ENCODE measurements around the gene FIG4. TPM values are rescaled to one million over a fixed set of nuclear protein-coding genes. Genes with fewer than 3 reads are reported as not detected.
"Not testable (repeated sequence)": the region's sequence is repeated elsewhere in the genome, so short reads cannot be mapped to it uniquely, and the experiment has no call there.

The FIG4 gene
- total RNA-seq, 1 donor from 2014 or later = 8.0 TPM

DNA sequence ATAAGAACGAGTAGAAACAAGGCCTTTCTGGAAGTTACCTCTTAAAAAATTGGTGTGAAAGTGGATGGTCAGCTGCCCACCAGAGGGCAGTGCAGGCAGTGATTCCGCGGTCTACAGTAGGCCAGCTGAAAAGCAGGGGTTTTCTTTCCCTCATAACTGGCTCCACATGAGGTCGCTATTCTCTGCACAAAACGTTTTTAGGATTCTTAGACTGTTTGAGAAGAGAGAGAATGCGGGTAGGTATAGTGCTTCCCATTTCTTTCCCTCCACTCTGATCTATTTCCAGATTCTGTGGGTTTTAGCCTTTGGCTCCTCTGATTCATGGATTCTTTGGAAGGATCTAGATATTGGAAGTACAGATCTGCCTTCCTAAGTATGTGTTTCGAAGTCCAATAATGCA lies 14.2 kb downstream of the FIG4 start:
- peak; percentile 77 for DNase-seq
- Histone ChIP-seq H3K4me3 (no peak overlapping the region), H3K9me3 (replicated peaks) (peaks cover 17% of the 10 kb centered on the region), H3K27ac (replicated peaks) (no peak overlapping the region), H3K36me3 (no peaks in the 10 kb centered on the region), H3K4me1 (peaks cover 25% of the 10 kb centered on the region), H3K27me3 (ENCODE audit: low read depth) (no peaks in the 10 kb centered on the region)
- TF ChIP-seq, protein P1, sequence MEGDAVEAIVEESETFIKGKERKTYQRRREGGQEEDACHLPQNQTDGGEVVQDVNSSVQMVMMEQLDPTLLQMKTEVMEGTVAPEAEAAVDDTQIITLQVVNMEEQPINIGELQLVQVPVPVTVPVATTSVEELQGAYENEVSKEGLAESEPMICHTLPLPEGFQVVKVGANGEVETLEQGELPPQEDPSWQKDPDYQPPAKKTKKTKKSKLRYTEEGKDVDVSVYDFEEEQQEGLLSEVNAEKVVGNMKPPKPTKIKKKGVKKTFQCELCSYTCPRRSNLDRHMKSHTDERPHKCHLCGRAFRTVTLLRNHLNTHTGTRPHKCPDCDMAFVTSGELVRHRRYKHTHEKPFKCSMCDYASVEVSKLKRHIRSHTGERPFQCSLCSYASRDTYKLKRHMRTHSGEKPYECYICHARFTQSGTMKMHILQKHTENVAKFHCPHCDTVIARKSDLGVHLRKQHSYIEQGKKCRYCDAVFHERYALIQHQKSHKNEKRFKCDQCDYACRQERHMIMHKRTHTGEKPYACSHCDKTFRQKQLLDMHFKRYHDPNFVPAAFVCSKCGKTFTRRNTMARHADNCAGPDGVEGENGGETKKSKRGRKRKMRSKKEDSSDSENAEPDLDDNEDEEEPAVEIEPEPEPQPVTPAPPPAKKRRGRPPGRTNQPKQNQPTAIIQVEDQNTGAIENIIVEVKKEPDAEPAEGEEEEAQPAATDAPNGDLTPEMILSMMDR (IDR thresholded peaks at IDR 0.05; ENCODE audit: borderline replicate concordance) = peak; percentile 99
- intact Hi-C loops (cut with micrococcal nuclease) = loop anchor here (5.0 kb wide), 1 partner anchor 332 kb away; no protein-coding TSS in a partner anchor

DNA sequence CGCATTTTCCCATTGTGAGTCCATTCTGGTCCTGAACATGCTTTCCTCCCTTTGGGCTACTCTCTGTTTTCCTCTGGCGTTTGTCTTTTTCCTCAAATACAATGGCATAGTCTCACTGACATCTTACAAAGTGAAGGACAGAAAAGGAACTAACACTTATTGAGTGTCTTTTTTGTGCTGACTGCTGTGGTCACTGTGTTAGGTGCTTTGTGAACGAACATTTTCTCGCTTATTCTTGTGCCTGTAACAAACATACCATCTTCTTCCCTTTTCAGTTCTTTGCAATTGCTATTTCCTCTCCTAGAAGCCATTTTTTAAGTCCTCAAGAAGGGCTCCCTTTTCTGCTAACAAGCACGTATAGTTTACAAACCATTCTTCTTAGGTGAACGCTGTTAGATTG lies 15.4 kb downstream of the FIG4 start:
- intact Hi-C loops (cut with micrococcal nuclease) = loop anchor here (5.0 kb wide), 1 partner anchor 331 kb away; no protein-coding TSS in a partner anchor
- no peak overlapping the region for H3K27ac ChIP-seq (replicated peaks)
- H3K36me3 ChIP-seq = no peaks in the 10 kb centered on the region
- no peak overlapping the region for H3K4me3 ChIP-seq
- no peak for DNase-seq
- peaks cover 24% of the 10 kb centered on the region for H3K4me1 ChIP-seq
- TF ChIP-seq, protein P1 (IDR thresholded peaks at IDR 0.05; ENCODE audit: borderline replicate concordance) = no peak
- no peaks in the 10 kb centered on the region for H3K27me3 ChIP-seq (ENCODE audit: low read depth)
- H3K9me3 ChIP-seq (replicated peaks) = peaks cover 17% of the 10 kb centered on the region

DNA sequence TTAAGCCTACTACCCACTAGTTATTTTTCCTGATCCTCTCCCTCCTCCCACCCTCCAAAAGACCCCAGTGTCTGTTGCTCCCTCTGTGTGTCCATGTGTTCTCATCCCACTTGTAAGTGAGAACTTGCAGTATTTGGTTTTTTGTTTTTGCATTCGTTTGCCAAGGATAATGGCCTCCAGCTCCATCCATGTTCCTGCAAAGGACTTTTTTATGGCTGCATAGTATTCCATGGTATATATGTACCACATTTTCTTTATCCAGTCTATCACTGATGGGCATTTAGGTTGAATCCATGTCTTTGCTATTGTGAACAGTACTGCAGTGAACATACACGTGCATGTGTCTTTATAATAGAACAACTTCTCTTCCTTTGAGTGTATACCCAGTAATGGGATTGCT lies 17.0 kb downstream of the FIG4 start:
- not testable (repeated sequence) for H3K27ac ChIP-seq (replicated peaks); H3K4me3 ChIP-seq; H3K27me3 ChIP-seq (ENCODE audit: low read depth); H3K36me3 ChIP-seq; DNase-seq
- intact Hi-C loops (cut with micrococcal nuclease) = loop anchor here (5.0 kb wide), 1 partner anchor 329 kb away; no protein-coding TSS in a partner anchor
- H3K4me1 ChIP-seq = peaks cover 12% of the 10 kb centered on the region
- H3K9me3 ChIP-seq (replicated peaks) = peaks cover 17% of the 10 kb centered on the region

DNA sequence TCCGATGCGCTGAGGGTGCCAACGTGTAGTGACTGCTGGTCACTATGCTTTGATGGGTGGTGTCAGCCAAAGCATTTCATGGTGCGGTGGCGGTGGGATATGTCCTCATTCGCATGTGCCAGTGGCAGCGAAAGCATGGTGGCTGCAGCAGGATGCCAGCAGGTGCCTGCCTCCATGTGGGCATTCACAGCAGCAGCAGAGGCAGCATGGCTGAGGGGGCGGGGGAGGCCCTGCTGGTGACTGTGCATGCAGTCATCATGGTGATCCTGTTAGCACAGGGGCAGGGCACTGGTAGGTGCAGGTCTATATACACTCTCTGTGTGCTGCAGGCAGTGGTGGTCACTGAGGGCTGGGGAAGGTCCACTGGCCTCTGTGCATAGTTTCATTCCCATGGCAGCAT lies 22.0 kb downstream of the FIG4 start:
- H3K36me3 ChIP-seq = peaks cover 10% of the 10 kb centered on the region
- H3K27ac ChIP-seq (replicated peaks) = no peak overlapping the region
- no peaks in the 10 kb centered on the region for H3K4me1 ChIP-seq
- H3K27me3 ChIP-seq (ENCODE audit: low read depth) = no peaks in the 10 kb centered on the region
- H3K4me3 ChIP-seq = no peak overlapping the region
- intact Hi-C loops (cut with micrococcal nuclease) = loop anchor here (10.0 kb wide), 1 partner anchor 72 kb away; no protein-coding TSS in a partner anchor
- peaks cover 16% of the 10 kb centered on the region for H3K9me3 ChIP-seq (replicated peaks)
- no peak for DNase-seq
- TF ChIP-seq, protein P1 (IDR thresholded peaks at IDR 0.05; ENCODE audit: borderline replicate concordance) = no peak

DNA sequence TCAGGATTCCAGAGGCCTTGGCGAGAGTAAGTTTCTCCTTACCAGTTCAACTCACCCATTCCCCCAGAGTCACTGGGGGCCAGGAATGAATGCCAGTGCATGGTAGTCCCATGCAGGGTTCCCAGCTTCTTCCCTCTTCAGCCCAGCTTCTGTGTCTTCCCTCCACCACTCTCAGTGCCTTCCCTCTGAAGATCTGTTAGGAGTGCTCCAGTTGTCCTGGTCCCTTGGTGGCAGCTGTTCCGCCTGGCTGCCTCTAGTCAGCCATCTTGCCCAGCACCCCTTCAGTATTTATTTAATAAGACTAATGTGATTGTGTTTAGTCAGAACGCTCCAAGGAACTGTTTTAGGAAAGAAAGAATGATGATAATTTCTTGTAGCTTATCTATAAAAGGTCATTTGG lies 23.1 kb downstream of the FIG4 start:
- Histone ChIP-seq H3K4me3 (no peak overlapping the region), H3K27me3 (ENCODE audit: low read depth) (no peaks in the 10 kb centered on the region), H3K4me1 (no peaks in the 10 kb centered on the region), H3K9me3 (replicated peaks) (peaks cover 5% of the 10 kb centered on the region), H3K27ac (replicated peaks) (no peak overlapping the region), H3K36me3 (peaks cover 19% of the 10 kb centered on the region)
- TF ChIP-seq, protein P1 (IDR thresholded peaks at IDR 0.05; ENCODE audit: borderline replicate concordance) = no peak
- intact Hi-C loops (cut with micrococcal nuclease) = loop anchor here (10.0 kb wide), 1 partner anchor 71 kb away; no protein-coding TSS in a partner anchor
- DNase-seq = no peak

DNA sequence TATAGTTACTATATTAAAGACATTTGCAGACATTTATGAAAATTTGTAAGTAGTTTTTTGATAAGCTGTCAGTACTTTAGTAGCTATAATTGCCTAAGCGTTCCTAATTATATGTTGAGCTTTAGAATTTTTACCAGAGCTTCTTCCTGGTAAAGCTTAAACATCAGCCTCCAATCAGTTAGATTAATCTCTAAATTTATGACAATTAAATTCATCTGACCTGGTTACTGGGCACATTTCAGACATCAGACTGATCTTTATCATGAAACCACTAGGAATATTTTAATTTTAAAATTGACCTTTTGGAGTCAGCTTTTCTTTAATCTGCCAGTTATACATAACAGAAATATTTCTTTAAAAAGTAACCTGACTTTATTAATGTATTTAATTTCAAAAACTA lies 23.5 kb downstream of the FIG4 start:
- H3K27me3 ChIP-seq (ENCODE audit: low read depth) = no peaks in the 10 kb centered on the region
- peaks cover under 1% of the 10 kb centered on the region for H3K9me3 ChIP-seq (replicated peaks)
- intact Hi-C loops (cut with micrococcal nuclease) = loop anchor here (10.0 kb wide), 1 partner anchor 70 kb away; no protein-coding TSS in a partner anchor
- TF ChIP-seq, protein P1 (IDR thresholded peaks at IDR 0.05; ENCODE audit: borderline replicate concordance) = no peak
- peaks cover 24% of the 10 kb centered on the region for H3K36me3 ChIP-seq
- H3K4me3 ChIP-seq = no peak overlapping the region
- no peak overlapping the region for H3K27ac ChIP-seq (replicated peaks)
- no peak for DNase-seq
- H3K4me1 ChIP-seq = no peaks in the 10 kb centered on the region

Measured in left ventricle myocardium inferior (tissue), 1 donor.